Keratinocyte (primary cell): ENCODE results near the gene KMT2A. TPM values are rescaled to one million over a fixed set of nuclear protein-coding genes. Genes with fewer than 3 reads are reported as not detected.
A peak's percentile ranks its signal among the peaks of the same experiment; 100 is the strongest.

Source experiments
- DNase-seq: peaks from one replicate; pipeline ENCODE4 v3.0.0-alpha.2; 2011; ENCODE audit warnings: low read depth, missing footprints, low spot score
- FAIRE-seq: peaks from 2 replicates; lab custom pipeline; 2011; peaks lifted over from hg19 to GRCh38; lab: Jason Lieb, UNC
- H2AFZ ChIP-seq: 2 replicates; pipeline ENCODE4 v1.6.0; 2012; ENCODE audit warnings: low read length, control low read depth, inconsistent platforms; ENCODE audit not compliant: control insufficient read depth
- H3K27ac ChIP-seq: 2 replicates; pipeline ENCODE4 v1.5.1; 2011; ENCODE audit warnings: low read length; ENCODE audit not compliant: control insufficient read depth, insufficient read depth
- H3K27me3 ChIP-seq: 3 replicates; pipeline ENCODE4 v1.6.0; 2011; ENCODE audit warnings: low read length; ENCODE audit not compliant: control insufficient read depth, insufficient read depth; ENCODE audit errors: extremely low read depth
- H3K36me3 ChIP-seq, 2 experiments: 2 replicates in 1 of 2; 3 replicates in 1 of 2; pipeline ENCODE4 v1.5.1; 2011; ENCODE audit warnings: low read length in 2 of 2, mild to moderate bottlenecking in 1 of 2; ENCODE audit not compliant: control insufficient read depth in 2 of 2, insufficient read depth in 2 of 2; ENCODE audit errors: extremely low read depth in 1 of 2
- H3K4me1 ChIP-seq: 3 replicates; pipeline ENCODE4 v1.5.1; 2011; ENCODE audit warnings: low read length; ENCODE audit not compliant: control insufficient read depth, insufficient read depth; ENCODE audit errors: extremely low read depth
- H3K4me2 ChIP-seq: 3 replicates; pipeline ENCODE4 v1.6.0; 2011; ENCODE audit warnings: low read depth, low read length; ENCODE audit not compliant: control insufficient read depth, insufficient read depth; ENCODE audit errors: extremely low read depth
- H3K4me3 ChIP-seq, 3 experiments: fragments of 200-600 bp in 1 of 3; sonication (generic) in 1 of 3; 2 replicates in 2 of 3; 3 replicates in 1 of 3; pipeline ENCODE4 v1.5.1; 2011 to 2016; ENCODE audit warnings: low read length in 3 of 3, mild to moderate bottlenecking in 3 of 3, control low read depth in 2 of 3, inconsistent platforms in 1 of 3, low read depth in 1 of 3, mixed read lengths in 1 of 3, mixed run types in 1 of 3, moderate library complexity in 1 of 3; ENCODE audit not compliant: control insufficient read depth in 2 of 3, insufficient read depth in 2 of 3; ENCODE audit errors: extremely low read depth in 1 of 3
- H3K79me2 ChIP-seq: 2 replicates; pipeline ENCODE4 v1.6.0; 2012; ENCODE audit warnings: low read length; ENCODE audit not compliant: control insufficient read depth, insufficient read depth
- H3K9ac ChIP-seq: 3 replicates; pipeline ENCODE4 v1.6.0; 2011; ENCODE audit warnings: low read length; ENCODE audit not compliant: control insufficient read depth, insufficient read depth; ENCODE audit errors: extremely low read depth
- H3K9me1 ChIP-seq: 3 replicates; pipeline ENCODE4 v1.6.0; 2011; ENCODE audit warnings: low read length; ENCODE audit not compliant: control insufficient read depth, insufficient read depth; ENCODE audit errors: extremely low read depth
- H3K9me3 ChIP-seq: 2 replicates; pipeline ENCODE4 v1.5.1; 2012; ENCODE audit warnings: low read depth, low read length; ENCODE audit not compliant: control insufficient read depth
- H4K20me1 ChIP-seq: 3 replicates; pipeline ENCODE4 v1.6.0; 2011; ENCODE audit warnings: low read length; ENCODE audit not compliant: control insufficient read depth, insufficient read depth; ENCODE audit errors: extremely low read depth
- EZH2 ChIP-seq: IDR thresholded peaks from one replicate; pipeline ENCODE4 v1.6.1; 2012; ENCODE audit warnings: inconsistent platforms, mild to moderate bottlenecking, low read length, moderate library complexity
- dilution Hi-C: fragments of 300-500 bp; cut with MboI; formaldehyde crosslinking; loops from one replicate; pipeline ENCODE4 v1.7.0; 2020; ENCODE audit warnings: low sequenced_read_pairs; ENCODE audit not compliant: extremely low pct_ligation_motif_present
- polyA plus RNA-seq, 5 experiments: library from polyadenylated mRNA; depleted of rRNA in 3 of 5; stranded (reverse) in 3 of 5; stranded (forward) in 1 of 5; unstranded in 1 of 5; fragments of >200 nt; gene quantifications; 1 replicate in 1 of 5; 2 replicates in 3 of 5; 3 replicates in 1 of 5; pipeline versions ENCODE4 v1.2.1 to v1.2.3, GENCODE V29; 2011 to 2012; ENCODE audit warnings: missing spikeins in 2 of 5, low read depth in 1 of 5, low replicate concordance in 1 of 5
- TF ChIP-seq, protein P1 (sequence below), 3 experiments: IDR thresholded peaks in 1 of 3; conservative IDR thresholded peaks in 1 of 3; optimal IDR thresholded peaks in 1 of 3; 2 replicates in 2 of 3; 3 replicates in 1 of 3; pipeline versions ENCODE3 to v1.5.1; 2011; ENCODE audit warnings: low read length in 3 of 3, mild to moderate bottlenecking in 3 of 3, moderate library complexity in 2 of 3, control low read depth in 1 of 3, inconsistent platforms in 1 of 3; ENCODE audit not compliant: insufficient read depth in 2 of 3; ENCODE audit errors: extremely low read depth in 1 of 3

Gene KMT2A
- polyA plus RNA-seq, 1 donor (not counting 4 experiments of a cell fraction or from before 2014, with no cell fraction given): 11.7 TPM

- no peaks in the 10 kb centered on the region for H3K27me3 ChIP-seq
Observed at GRCh38 chr11:118572061-118572980, 136.0 kb downstream of the KMT2A start, which contains the start of gene ARCN1. Gene ARCN1, plus strand, starts transcription at chr11:118572409. Its CDS starts 139 bp downstream, at chr11:118572548.

DNA sequence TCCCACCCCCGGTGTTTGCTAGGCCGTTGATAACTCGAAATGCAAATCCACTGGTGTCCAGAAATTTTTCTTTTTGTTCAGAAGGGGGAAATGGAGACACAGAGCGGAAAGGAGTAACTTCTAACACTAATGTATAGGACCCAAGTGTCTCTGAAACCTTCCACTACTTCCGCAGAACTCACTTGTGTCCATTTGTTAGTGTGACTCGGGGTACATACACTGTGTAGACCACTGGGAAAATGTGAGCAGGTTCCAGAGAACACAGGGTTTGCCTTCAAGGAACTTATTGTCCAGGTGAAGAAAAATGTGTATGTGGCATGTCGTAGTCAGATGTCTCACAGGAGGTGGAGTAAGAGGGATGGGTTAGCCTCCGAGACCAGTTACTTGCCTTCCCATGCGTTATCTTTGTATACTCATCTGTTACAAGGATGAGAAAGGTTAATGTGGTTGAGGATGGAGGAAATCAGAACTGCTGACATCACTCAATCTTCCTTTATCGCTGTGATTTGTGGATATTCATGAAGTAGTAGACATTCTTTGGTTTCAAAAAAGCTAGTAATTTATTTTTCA, 136.8 kb downstream of the KMT2A start:
- FAIRE-seq: peak; percentile 64
- dilution Hi-C loops: no loop called here

More at GRCh38 chr11:118572061-118572980, 136.0 kb downstream of the KMT2A start, which contains the start of gene ARCN1:
- Histone ChIP-seq H3K79me2 (peaks cover 51% of the 10 kb centered on the region), H4K20me1 (peaks cover 2% of the 10 kb centered on the region), H3K9me3 (no peaks in the 10 kb centered on the region), H2AFZ (peak within 1 kb of the TSS; percentile 93), H3K9ac (peak within 1 kb of the TSS; percentile 99), H3K4me3 (peak within 1 kb of the TSS; percentile 79 to 98 (median 80)), H3K27ac (peak within 1 kb of the TSS; percentile 81), H3K36me3 (peaks cover 0 to under 1% of the 10 kb centered on the region in 2 experiments), H3K4me1 (peaks cover 18% of the 10 kb centered on the region), H3K4me2 (peak within 1 kb of the TSS; percentile 80), H3K9me1 (no peaks in the 10 kb centered on the region)
- dilution Hi-C loops: no loop called here
- no peak for FAIRE-seq
- TF ChIP-seq EZH2: no peak
- TF ChIP-seq, protein P1, sequence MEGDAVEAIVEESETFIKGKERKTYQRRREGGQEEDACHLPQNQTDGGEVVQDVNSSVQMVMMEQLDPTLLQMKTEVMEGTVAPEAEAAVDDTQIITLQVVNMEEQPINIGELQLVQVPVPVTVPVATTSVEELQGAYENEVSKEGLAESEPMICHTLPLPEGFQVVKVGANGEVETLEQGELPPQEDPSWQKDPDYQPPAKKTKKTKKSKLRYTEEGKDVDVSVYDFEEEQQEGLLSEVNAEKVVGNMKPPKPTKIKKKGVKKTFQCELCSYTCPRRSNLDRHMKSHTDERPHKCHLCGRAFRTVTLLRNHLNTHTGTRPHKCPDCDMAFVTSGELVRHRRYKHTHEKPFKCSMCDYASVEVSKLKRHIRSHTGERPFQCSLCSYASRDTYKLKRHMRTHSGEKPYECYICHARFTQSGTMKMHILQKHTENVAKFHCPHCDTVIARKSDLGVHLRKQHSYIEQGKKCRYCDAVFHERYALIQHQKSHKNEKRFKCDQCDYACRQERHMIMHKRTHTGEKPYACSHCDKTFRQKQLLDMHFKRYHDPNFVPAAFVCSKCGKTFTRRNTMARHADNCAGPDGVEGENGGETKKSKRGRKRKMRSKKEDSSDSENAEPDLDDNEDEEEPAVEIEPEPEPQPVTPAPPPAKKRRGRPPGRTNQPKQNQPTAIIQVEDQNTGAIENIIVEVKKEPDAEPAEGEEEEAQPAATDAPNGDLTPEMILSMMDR (optimal IDR thresholded peaks at IDR 0.05 in 1 of 3, IDR thresholded peaks at IDR 0.05 in 1 of 3, conservative IDR thresholded peaks at IDR 0.05 in 1 of 3; ENCODE audit: extremely low read depth in 1 of 3, insufficient read depth in 2 of 3, low read length in 3 of 3): peak in 1 of 3 experiments; percentile 15
- peak; percentile 57 for DNase-seq

More for the DNA sequence above, 136.8 kb downstream of the KMT2A start:
- Histone ChIP-seq H3K79me2 (peaks cover 58% of the 10 kb centered on the region), H3K9me1 (no peaks in the 10 kb centered on the region), H3K4me1 (peaks cover 18% of the 10 kb centered on the region), H2AFZ (no peak overlapping the region), H3K9me3 (no peaks in the 10 kb centered on the region), H3K9ac (peak overlapping the region; percentile 99), H3K27me3 (no peaks in the 10 kb centered on the region), H3K4me2 (peak overlapping the region; percentile 80), H4K20me1 (peaks cover 5% of the 10 kb centered on the region), H3K4me3 (peak overlapping the region; percentile 79 to 98 (median 80)), H3K27ac (peak overlapping the region; percentile 81), H3K36me3 (peaks cover 2 to 3% of the 10 kb centered on the region in 2 experiments)
- no peak for DNase-seq
- TF ChIP-seq, protein P1 (optimal IDR thresholded peaks at IDR 0.05 in 1 of 3, IDR thresholded peaks at IDR 0.05 in 1 of 3, conservative IDR thresholded peaks at IDR 0.05 in 1 of 3; ENCODE audit: extremely low read depth in 1 of 3, insufficient read depth in 2 of 3, low read length in 3 of 3): no peak
- TF ChIP-seq EZH2: no peak
